Adrenal gland (tissue), 5 donors: ENCODE data around the gene FABP7.

ENCODE experiments used
- CTCF ChIP-seq, 6 experiments: fragments of 450-650 bp in 4 of 6; fragments of 200-600 bp in 2 of 6; sonication (generic) in 1 of 6; IDR thresholded peaks; 1 replicate in 5 of 6; 2 replicates in 1 of 6; pipeline versions ENCODE4 v1.5.1 to v1.8.0; 2016 to 2021; ENCODE audit warnings: antibody characterized with exemption in 6 of 6, mild to moderate bottlenecking in 2 of 6, moderate library complexity in 1 of 6
- POLR2A ChIP-seq, 2 donors: fragments of 450-650 bp; IDR thresholded peaks; one replicate each; pipeline ENCODE4 v1.6.1; 2017; ENCODE audit warnings: antibody characterized with exemption in 2 of 2, mild to moderate bottlenecking in 2 of 2, moderate library complexity in 1 of 2
- donor health status: DM: no; HTN: no; CAD: no.

DNA sequence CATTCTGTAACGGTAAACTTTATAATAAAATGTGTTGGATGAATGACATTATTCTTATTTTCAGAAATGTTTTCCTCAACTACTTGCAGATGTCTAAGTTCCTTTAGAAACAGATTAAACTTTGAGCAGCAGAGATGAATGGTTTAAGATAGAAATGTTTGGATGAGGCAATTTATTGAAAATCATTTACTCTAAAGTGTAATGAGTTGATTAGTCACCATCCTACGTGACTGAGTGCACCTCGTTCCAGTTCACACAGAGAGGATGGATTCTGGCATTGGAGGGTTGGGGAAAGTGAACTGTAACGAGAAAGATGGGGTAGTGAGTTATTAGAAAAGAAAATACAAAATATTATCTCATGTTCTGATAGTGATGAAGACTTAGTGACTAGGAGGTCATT is 38.2 kb downstream of the FABP7 start:
- TF ChIP-seq CTCF (IDR thresholded peaks at IDR 0.05) (no peak), POLR2A (IDR thresholded peaks at IDR 0.05) (no peak)
